ENCODE data around the gene TMCO6. TPM values are rescaled to one million over a fixed set of nuclear protein-coding genes. Genes with fewer than 3 reads are reported as not detected.

TMCO6 gene
- total RNA-seq, 1 donor from 2014 or later = 43.2 TPM

DNA sequence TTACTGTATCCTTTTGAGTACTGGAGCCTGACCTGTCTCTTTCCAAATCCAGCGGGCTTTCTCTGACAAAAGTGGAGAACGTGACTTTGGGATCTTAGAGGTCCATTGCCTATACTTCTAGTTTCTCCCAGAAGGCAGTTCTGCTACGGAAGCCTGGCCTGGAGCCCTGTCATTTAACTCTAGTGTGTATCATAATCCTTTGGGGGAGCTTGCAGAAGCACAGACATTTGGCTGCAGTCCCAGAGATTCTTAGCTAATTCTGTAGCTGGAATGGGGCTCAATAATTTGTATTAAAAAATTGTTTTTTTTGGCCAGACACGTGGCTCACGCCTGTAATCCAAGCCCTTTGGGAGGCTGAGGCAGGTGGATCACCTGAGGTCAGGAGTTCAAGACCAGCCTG lies 55.0 kb downstream of the TMCO6 start:
- peaks cover 37% of the 10 kb centered on the region for H3K4me1 Mint-ChIP-seq (ENCODE audit: low read depth)
- no peak for DNase-seq (ENCODE audit: low spot score)
- intact Hi-C loops (cut with micrococcal nuclease) = no loop called here
- H3K27ac Mint-ChIP-seq = no peak overlapping the region
- H3K9me3 Mint-ChIP-seq = no peaks in the 10 kb centered on the region
- no peak overlapping the region for H3K4me3 Mint-ChIP-seq
- H3K27me3 Mint-ChIP-seq (ENCODE audit: insufficient read depth) = no peaks in the 10 kb centered on the region
- H3K36me3 Mint-ChIP-seq (ENCODE audit: low read depth) = peaks cover 62% of the 10 kb centered on the region

Other genes starting within 250 kb of the TMCO6 start
- 121 and 123 TPM in 2 replicates for gene ANKHD1, start 237.6 kb upstream of the TMCO6 start, total RNA-seq
- 12.7 and 16.1 TPM in 2 replicates for gene EIF4EBP3, start 91.8 kb upstream of the TMCO6 start, total RNA-seq
- gene SRA1, start 82.0 kb upstream of the TMCO6 start, total RNA-seq = 55.6 and 59.2 TPM in 2 replicates
- gene APBB3, start 74.9 kb upstream of the TMCO6 start, total RNA-seq = 17.2 and 21.2 TPM in 2 replicates
- 94.3 and 107 TPM in 2 replicates for gene SLC35A4, start 74.6 kb upstream of the TMCO6 start, total RNA-seq
- 0.29 and 0.62 TPM in 2 replicates for gene CD14, start 6.3 kb upstream of the TMCO6 start, total RNA-seq
- 63.4 and 63.8 TPM in 2 replicates for gene NDUFA2, start 8.2 kb downstream of the TMCO6 start, total RNA-seq
- gene IK, start 8.4 kb downstream of the TMCO6 start, total RNA-seq = 115 and 118 TPM in 2 replicates
- gene WDR55, start 25.5 kb downstream of the TMCO6 start, total RNA-seq = 42.7 and 43.2 TPM in 2 replicates
- 3.3 and 4.1 TPM in 2 replicates for gene DND1, start 34.1 kb downstream of the TMCO6 start, total RNA-seq
- gene HARS1, start 51.9 kb downstream of the TMCO6 start, total RNA-seq = 112 and 114 TPM in 2 replicates
- 31.2 and 32.7 TPM in 2 replicates for gene HARS2, start 52.0 kb downstream of the TMCO6 start, total RNA-seq
- 68.0 and 71.2 TPM in 2 replicates for gene ZMAT2, start 61.0 kb downstream of the TMCO6 start, total RNA-seq
- not detected in 2 replicates for gene PCDHA1, start 146.7 kb downstream of the TMCO6 start, total RNA-seq
- gene PCDHA2, start 155.4 kb downstream of the TMCO6 start, total RNA-seq = not detected in 2 replicates
- gene PCDHA3, start 161.6 kb downstream of the TMCO6 start, total RNA-seq = not detected in 2 replicates
- gene PCDHA4, start 167.6 kb downstream of the TMCO6 start, total RNA-seq = not detected in 2 replicates
- not detected in 2 replicates for gene PCDHA5, start 182.2 kb downstream of the TMCO6 start, total RNA-seq
- not detected in 2 replicates for gene PCDHA6, start 188.5 kb downstream of the TMCO6 start, total RNA-seq
- gene PCDHA7, start 194.8 kb downstream of the TMCO6 start, total RNA-seq = not detected in 2 replicates
- not detected in 2 replicates for gene PCDHA8, start 201.7 kb downstream of the TMCO6 start, total RNA-seq
- not detected in 2 replicates for gene PCDHA9, start 208.9 kb downstream of the TMCO6 start, total RNA-seq
- not detected in 2 replicates for gene PCDHA10, start 216.4 kb downstream of the TMCO6 start, total RNA-seq
- gene PCDHA11, start 229.5 kb downstream of the TMCO6 start, total RNA-seq = not detected in 2 replicates
- not detected in 2 replicates for gene PCDHA12, start 235.9 kb downstream of the TMCO6 start, total RNA-seq
- gene PCDHA13, start 242.7 kb downstream of the TMCO6 start, total RNA-seq = not detected in 2 replicates